Activated T-cell treated with anti-CD3 and anti-CD28 coated beads, Interleukin-2, amount 50 U/mL, for 4 hours (primary cell): ENCODE data around the gene ATXN7L2. TPM values are rescaled to one million over a fixed set of nuclear protein-coding genes. Genes with fewer than 3 reads are reported as not detected.
A peak's percentile ranks its signal among the peaks of the same experiment; 100 is the strongest.
"Not testable (repeated sequence)": the region's sequence is repeated elsewhere in the genome, so short reads cannot be mapped to it uniquely, and the experiment has no call there.

Source experiments
- ATAC-seq, 2 donors: fragments of 200-7000 bp; cut with Tn5 transposase; one replicate each; pipeline ENCODE4 v1.10.0; 2021
- DNase-seq: peaks from one replicate; pipeline ENCODE4 v3.0.0-alpha.2; 2020
- H3K27me3 Mint-ChIP-seq: one replicate; pipeline ENCODE4 v1.8.0; 2021; ENCODE audit warnings: low read depth, mixed read lengths
- H3K36me3 Mint-ChIP-seq: one replicate; pipeline ENCODE4 v1.8.0; 2022; ENCODE audit warnings: mixed read lengths; ENCODE audit not compliant: insufficient read depth
- H3K4me1 Mint-ChIP-seq: one replicate; pipeline ENCODE4 v1.8.0; 2021; ENCODE audit warnings: low read depth, mixed read lengths
- H3K4me3 Mint-ChIP-seq: one replicate; pipeline ENCODE4 v1.8.0; 2021; ENCODE audit warnings: mild to moderate bottlenecking, moderate library complexity, mixed read lengths
- H3K9me3 Mint-ChIP-seq: one replicate; pipeline ENCODE4 v1.8.0; 2021; ENCODE audit warnings: mixed read lengths
- total RNA-seq, 3 donors: library from RNA; stranded (reverse); gene quantifications; one replicate each; pipeline ENCODE4 v1.2.1, GENCODE V29; 2021

Gene ATXN7L2, protein sequence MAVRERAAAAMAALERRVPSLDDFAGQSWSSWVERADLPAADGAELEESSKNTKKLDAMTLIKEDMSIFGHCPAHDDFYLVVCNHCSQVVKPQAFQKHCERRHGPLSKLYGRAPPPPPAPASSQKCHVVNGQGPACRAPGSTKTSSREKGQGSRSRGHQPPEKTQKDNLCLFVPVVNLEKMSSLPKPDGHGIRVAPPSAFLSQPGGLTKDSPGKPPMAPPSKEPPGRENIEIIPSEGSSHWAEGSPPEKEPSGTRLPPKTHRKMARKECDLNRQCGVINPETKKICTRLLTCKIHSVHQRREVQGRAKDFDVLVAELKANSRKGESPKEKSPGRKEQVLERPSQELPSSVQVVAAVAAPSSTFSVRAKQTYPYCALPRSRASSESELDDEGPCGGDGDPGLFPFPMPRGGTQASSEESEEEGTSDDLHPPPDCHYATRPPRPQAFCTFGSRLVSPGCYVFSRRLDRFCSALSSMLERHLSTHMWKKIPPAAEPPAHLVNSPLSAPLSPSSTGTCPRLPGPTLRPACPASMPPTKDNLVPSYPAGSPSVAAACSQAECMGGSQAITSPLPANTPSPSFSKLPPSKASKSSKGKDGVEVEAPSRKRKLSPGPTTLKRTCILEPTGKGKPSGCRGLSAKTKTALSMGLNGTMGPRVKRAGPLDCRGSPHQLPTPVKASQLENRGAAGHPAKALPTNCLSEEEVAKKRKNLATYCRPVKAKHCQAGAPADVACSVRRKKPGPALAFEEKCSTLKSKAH
- 10 to 100 TPM; 19.5 to 23.8 (median 23.6) TPM for total RNA-seq

DNA sequence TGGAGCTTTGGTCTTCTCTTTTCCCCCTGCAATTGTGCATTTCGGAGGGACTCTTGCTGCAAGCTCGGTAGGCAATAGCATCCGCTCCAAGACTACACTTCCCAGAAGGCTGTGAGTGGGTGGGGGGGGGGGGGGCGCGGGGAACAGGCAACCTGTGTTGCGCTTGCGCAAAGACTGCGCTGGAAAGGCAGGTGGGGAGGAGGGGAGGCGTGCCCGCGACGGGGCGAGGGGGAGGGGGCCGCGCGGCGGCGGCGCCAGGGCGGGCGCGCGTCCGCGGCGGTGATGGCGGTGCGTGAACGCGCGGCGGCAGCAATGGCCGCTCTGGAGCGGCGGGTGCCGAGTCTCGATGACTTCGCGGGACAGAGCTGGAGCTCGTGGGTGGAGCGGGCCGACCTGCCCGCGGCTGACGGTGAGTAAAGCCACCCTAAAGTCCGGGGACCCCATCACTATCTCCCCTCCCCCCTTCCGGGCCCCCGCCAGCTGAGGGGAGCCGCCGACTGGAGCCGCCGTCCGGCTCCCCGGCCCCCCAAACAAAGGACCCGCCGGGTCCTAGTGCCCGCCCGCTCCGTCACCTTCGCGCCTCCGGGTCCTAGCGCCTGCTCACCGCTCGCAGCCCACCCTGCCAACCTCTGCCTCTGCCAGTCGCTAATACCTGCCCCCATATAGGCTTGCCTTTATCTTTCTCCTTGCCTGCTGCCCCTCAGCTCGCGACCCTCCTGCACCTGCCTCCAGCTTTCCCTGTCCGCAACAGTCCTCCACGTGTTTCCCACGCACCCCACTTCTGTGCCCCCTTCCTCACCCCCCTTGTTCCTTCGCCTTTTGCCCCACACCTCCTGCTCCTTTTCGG is at the start of gene ATXN7L2:
TSS of gene ATXN7L2 (plus strand) at position 234 of the 847 bp plus-strand sequence. CDS start at position 283, 49 bp downstream.
- Mint-ChIP-seq H3K27me3 (peaks cover 3% of the 10 kb centered on the region), H3K4me1 (peaks cover 36% of the 10 kb centered on the region), H3K9me3 (no peaks in the 10 kb centered on the region), H3K36me3 (peaks cover 16% of the 10 kb centered on the region), H3K4me3 (peak within 1 kb of the TSS; percentile 95)
- peak; percentile 79 to 81 for ATAC-seq
- DNase-seq, result peak; percentile 89

DNA sequence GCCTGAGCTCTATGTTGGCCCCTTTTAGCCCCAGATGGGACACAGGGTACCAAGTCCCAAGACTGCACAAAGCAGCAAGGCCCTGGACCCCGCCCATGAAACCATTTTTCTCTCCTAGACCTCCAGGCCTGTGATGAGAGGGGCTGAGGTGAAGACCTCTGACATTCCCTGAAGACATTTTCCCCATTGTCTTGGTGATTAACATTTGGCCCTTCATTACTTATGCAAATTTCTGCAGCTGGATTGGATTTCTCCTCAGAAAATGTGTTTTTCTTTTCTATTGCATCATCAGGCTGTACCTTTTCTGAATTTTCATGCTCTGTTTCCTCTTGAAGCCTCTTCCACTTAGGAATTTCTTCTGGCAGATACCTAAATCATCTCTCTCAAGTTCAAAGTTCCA is 49.2 kb upstream of the ATXN7L2 start:
- ATAC-seq, result no peak
- Mint-ChIP-seq H3K27me3 (peaks cover 15% of the 10 kb centered on the region), H3K4me1 (no peaks in the 10 kb centered on the region), H3K36me3 (no peaks in the 10 kb centered on the region), H3K9me3 (no peaks in the 10 kb centered on the region), H3K4me3 (no peak overlapping the region)
- DNase-seq, result no peak

DNA sequence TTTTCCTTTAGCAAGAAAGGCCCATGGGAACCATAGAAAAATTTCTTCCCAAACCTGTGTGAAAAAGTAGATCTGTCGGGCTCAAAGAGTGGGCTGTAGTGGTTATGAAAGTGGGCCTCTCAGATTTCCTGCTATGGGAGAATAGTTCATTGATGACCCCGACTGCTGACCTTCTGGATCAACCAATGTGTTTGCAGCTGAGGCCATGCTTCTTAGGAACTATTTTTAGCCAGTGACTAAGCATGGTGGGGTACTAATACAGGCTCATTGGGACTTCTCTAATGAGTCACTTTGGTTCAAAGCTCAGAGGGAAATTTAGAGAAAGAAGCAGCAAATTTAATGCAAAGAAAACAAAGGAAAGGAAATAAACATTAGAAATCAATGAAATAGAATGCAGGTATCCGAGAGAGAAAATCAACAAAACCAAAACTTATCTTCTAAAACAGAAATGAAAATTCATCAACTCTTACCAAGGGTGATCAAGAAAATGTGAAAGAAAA is 44.9 kb upstream of the ATXN7L2 start:
- ATAC-seq (peak; percentile 78 to 80), DNase-seq (no peak)
- Mint-ChIP-seq H3K36me3 (no peaks in the 10 kb centered on the region), H3K4me1 (no peaks in the 10 kb centered on the region), H3K4me3 (no peak overlapping the region), H3K27me3 (peaks cover 10% of the 10 kb centered on the region), H3K9me3 (no peaks in the 10 kb centered on the region)

DNA sequence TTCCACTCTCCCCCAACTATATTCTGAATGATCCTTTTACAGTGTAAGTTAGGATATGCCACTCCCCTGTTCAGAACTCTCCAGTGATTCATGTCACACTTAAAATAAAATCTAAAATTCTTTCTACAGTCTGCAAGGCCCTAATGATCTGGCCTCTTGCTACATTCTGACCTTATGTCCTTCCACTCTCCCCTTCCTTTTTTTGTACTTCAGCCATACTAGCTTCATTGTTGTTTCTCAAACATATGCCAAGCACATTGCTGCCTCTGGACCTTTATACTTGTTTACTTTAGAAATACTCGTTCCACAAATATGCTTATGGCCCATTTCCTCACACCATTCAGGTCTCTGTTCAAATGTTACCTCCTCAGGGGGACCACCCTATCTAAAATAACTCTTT is 42.6 kb upstream of the ATXN7L2 start:
- ATAC-seq (no peak), DNase-seq (no peak)
- Mint-ChIP-seq H3K4me3 (no peak overlapping the region), H3K9me3 (no peaks in the 10 kb centered on the region), H3K4me1 (no peaks in the 10 kb centered on the region), H3K36me3 (no peaks in the 10 kb centered on the region), H3K27me3 (peaks cover 11% of the 10 kb centered on the region)

DNA sequence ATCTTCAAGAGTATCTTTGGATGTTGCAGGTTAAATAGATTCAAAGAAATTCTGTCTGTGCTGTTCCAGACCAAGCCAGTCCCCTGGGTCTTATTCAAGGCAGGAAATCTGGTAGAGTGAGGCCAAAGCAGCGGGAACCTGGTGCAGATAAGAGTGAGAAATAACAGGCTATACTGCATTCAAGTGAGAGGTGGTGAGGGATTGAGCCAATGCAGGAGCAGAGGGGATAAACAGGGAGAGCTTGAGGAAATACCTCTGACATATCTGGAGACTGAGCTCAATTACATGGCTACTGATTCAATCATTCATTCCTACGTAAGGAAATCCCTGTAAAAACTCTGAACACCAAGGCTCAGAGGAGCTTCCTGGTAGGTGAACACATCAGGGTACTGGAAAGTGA is 40.2 kb upstream of the ATXN7L2 start:
- ATAC-seq (no peak), DNase-seq (no peak)
- Mint-ChIP-seq H3K4me1 (no peaks in the 10 kb centered on the region), H3K4me3 (no peak overlapping the region), H3K36me3 (no peaks in the 10 kb centered on the region), H3K9me3 (no peaks in the 10 kb centered on the region), H3K27me3 (peaks cover 18% of the 10 kb centered on the region)

DNA sequence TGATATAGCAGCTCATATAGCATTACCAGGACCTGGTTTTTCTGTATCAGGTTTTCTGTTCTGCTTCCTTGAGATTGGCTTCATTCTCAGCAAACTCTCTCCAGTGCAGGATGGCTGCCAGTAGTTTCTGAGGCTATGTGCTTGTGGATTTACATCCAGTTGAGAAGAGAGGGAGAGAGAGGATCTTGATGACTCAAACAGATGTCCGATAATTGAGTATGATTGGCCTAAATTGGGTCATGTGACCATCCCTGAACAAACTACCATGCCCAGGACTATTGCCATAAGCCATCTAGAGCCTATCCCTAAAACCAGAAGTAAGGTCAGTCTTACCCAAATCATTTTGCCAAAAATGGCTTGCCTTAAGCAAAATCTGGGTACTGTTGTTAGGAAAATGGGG is 39.4 kb upstream of the ATXN7L2 start:
- Mint-ChIP-seq H3K4me3 (no peak overlapping the region), H3K27me3 (peaks cover 18% of the 10 kb centered on the region), H3K4me1 (no peaks in the 10 kb centered on the region), H3K36me3 (no peaks in the 10 kb centered on the region), H3K9me3 (peaks cover 3% of the 10 kb centered on the region)
- ATAC-seq (no peak), DNase-seq (no peak)

DNA sequence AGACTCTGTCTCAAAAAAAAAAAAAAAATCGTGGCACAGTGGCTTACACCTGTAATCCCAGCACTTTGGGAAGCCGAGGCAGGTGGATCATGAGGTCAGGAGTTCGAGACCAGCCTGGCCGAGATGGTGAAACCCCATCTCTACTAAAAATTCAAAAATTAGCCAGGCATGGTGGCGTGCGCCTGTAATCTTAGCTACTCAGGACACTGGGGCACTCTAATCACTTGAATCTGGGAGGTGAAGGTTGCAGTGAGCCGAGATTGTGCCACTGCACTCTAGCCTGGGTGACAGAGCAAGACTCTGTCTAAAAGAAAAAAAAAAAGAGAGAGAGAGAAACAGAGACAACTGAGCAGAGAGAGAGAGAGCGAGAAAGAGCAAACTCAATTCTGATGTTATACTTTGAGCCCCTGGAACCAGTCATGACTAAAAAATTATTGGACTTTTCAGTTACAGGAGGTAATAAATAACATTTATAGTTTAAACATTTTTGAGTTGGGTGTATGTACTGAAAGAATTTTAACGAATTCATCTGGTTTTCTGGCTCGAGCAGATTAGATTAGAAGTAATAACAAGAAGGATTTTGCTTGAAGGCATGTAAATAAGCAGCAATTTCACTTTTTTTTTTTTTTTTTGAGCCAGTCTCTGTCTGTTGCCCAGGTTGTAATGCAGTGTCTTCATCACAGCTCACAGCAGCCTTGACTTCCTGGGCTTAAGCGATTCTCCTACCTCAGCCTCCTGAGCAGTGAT is 37.6 kb upstream of the ATXN7L2 start:
- H3K9me3 Mint-ChIP-seq, H3K4me3 Mint-ChIP-seq: not testable (repeated sequence)
- H3K27me3 Mint-ChIP-seq, result peaks cover 29% of the 10 kb centered on the region

DNA sequence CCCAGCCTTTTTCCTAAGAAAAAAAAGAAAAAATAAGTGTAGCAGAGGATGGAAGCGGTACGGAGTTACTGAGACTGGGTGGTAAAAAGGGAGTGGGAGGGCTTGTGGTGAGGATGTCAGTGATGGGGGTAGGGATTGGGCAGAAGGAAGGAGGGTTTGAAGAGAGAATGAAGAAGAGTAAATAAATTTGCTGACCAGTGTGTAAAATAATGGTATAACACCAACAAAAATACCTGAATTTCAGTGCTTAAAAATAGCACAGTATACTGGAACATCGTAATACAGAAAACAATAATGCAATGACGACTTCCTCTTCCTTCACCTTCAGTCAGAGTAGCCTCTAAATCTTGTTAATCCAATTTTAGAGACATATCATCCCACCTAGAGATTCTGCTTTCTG is 36.2 kb upstream of the ATXN7L2 start:
- DNase-seq (no peak), ATAC-seq (no peak)
- Mint-ChIP-seq H3K9me3 (peaks cover 3% of the 10 kb centered on the region), H3K4me3 (no peak overlapping the region), H3K4me1 (no peaks in the 10 kb centered on the region), H3K27me3 (peaks cover 35% of the 10 kb centered on the region), H3K36me3 (no peaks in the 10 kb centered on the region)

More for the DNA sequence above, 37.6 kb upstream of the ATXN7L2 start:
- H3K4me1 Mint-ChIP-seq, DNase-seq, H3K36me3 Mint-ChIP-seq, ATAC-seq: not testable (repeated sequence)

DNA sequence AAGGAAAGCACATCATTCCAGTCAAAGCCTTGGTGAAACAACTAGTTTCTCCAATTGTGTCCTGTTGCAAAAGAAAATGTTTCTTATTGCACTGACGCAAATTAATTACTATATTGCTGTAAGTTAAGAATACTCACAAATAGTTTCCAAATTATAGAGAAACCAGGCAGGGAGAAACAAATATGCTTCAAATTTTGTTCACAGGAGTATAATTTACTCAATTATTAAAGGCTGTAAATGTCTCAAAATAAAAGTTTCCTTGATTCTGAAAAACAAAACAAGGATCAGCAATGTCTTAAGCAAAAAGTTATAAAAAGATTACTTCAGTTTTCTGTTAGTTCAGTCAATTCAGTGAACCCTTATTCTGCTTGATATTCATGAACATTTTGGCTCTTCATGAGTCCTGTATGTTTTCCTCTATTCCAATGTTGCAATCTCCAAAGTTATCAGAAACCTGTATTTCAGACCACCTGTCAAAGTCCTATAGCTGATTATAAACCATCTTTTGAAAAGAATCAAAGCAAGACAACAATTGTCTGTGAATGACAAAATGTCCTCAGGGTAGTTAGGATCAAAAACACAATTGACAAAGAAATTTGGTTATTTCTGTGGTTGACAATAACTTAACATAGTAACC is 29.1 kb upstream of the ATXN7L2 start:
- H3K27me3 Mint-ChIP-seq, result peaks cover 33% of the 10 kb centered on the region

DNA sequence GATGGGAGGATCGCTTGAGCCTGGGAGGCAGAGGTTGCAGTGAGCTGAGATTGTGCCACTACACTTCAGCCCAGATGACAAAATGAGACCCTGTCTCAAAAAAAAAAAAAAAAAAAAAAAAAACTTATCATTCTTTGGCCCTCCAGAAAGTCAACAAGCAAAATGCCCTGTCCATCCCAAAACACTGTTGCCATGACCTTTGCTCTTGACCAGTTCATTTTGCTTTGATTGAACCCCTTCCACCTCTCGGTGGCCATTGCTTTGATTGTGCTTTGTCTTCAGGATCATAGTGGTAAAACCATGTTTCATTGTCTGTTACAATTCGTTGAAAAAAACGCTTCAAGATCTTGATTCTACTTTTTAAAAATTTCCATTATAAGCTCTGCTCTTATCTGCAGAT is 25.9 kb upstream of the ATXN7L2 start:
- Mint-ChIP-seq H3K9me3 (peaks cover 19% of the 10 kb centered on the region), H3K36me3 (peaks cover 2% of the 10 kb centered on the region), H3K4me3 (no peak overlapping the region), H3K4me1 (no peaks in the 10 kb centered on the region), H3K27me3 (peaks cover 38% of the 10 kb centered on the region)
- DNase-seq (no peak), ATAC-seq (no peak)

More for the DNA sequence above, 29.1 kb upstream of the ATXN7L2 start:
- DNase-seq, result no peak
- no peak for ATAC-seq
- no peaks in the 10 kb centered on the region for H3K4me1 Mint-ChIP-seq
- peaks cover 19% of the 10 kb centered on the region for H3K9me3 Mint-ChIP-seq
- no peak overlapping the region for H3K4me3 Mint-ChIP-seq
- peaks cover 2% of the 10 kb centered on the region for H3K36me3 Mint-ChIP-seq

DNA sequence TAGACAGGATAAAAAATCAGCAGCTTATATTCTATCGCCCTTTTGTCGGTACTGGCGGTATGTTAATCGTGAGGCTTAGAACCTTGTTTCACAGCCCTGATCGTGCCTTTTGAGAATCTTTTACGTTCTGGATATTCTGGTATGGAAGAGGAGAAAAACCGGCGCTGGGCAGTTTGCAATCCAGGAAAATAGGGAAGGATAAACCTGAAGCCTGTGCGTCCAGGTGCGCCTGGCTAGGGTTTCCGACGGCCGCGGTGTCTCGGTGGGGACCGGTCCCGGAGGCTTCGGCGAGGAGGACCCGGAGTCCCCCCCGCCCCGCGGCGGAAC is 17.6 kb upstream of the ATXN7L2 start:
- ATAC-seq, result no peak
- Mint-ChIP-seq H3K9me3 (no peaks in the 10 kb centered on the region), H3K36me3 (no peaks in the 10 kb centered on the region), H3K4me1 (peaks cover 6% of the 10 kb centered on the region), H3K27me3 (peaks cover 71% of the 10 kb centered on the region), H3K4me3 (peak overlapping the region; percentile 64)
- DNase-seq, result no peak

DNA sequence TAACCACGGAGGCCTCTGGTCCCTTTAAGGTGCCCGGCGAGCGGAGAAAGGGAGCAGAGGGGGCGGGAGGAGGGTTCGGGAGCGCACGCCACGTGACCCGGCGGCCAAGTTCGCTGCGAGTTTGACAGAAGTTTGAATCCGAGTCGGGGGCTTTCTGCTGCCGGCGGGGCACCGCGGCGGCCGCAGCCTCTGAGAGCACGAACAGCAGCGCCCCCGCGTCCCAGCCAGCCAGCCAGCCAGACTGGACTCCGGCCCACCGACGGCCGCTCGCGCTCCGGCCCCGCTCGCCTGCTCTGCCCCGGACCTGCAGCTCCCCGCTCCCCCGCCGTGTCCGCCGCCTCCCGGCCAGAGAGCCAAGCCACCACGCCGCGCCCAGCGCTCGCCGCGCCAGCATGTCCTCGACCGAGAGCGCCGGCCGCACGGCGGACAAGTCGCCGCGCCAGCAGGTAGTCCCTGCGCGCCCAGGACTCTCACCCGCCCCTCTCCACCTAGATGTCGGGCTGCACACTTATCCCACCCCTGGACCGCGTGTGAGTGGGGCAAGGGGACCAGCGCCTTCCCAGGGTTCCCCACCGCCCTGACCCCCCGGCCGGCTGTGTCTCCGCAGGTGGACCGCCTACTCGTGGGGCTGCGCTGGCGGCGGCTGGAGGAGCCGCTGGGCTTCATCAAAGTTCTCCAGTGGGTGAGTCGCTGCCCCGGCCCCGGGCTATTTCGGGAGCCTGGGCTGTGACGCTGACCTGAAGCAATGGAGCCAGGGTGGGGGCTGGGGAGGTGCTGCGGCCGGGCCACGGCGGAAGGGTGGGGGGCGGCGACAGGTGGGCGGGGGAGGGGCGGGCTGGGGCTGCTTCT is 17.0 kb upstream of the ATXN7L2 start, which contains the start of gene SYPL2:
TSS of gene SYPL2 (plus strand) at position 95 of the 849 bp plus-strand sequence. CDS start at position 393, 298 bp downstream.
- H3K9me3 Mint-ChIP-seq, result no peaks in the 10 kb centered on the region

More for the DNA sequence above, 17.0 kb upstream of the ATXN7L2 start, which contains the start of gene SYPL2:
- H3K4me3 Mint-ChIP-seq, result peak within 1 kb of the TSS; percentile 64
- peaks cover 6% of the 10 kb centered on the region for H3K4me1 Mint-ChIP-seq
- DNase-seq (no peak), ATAC-seq (peak; percentile 68 to 75)
- H3K36me3 Mint-ChIP-seq, result no peaks in the 10 kb centered on the region
- H3K27me3 Mint-ChIP-seq, result peaks cover 69% of the 10 kb centered on the region
